MM.1S (cell line): Measurements from ENCODE around the gene CNGB1.

Source experiments
- DNase-seq: peaks from one replicate; pipeline ENCODE4 v3.0.0-alpha.2; 2015
- H2AFZ ChIP-seq: fragments of 300-600 bp; sonication (generic); 2 replicates; pipeline ENCODE4 v1.6.0; 2016; ENCODE audit warnings: antibody characterized with exemption, low read length
- H3F3A ChIP-seq: fragments of 300-600 bp; sonication (generic); 2 replicates; pipeline ENCODE4 v1.6.1; 2016; ENCODE audit warnings: mild to moderate bottlenecking, antibody characterized with exemption, low read length, moderate library complexity, mixed read lengths; ENCODE audit not compliant: insufficient read depth
- H3K27ac ChIP-seq: fragments of 300-600 bp; sonication (generic); 2 replicates; pipeline ENCODE4 v1.5.1; 2016; ENCODE audit warnings: mild to moderate bottlenecking, low read length
- H3K27me3 ChIP-seq: fragments of 300-600 bp; sonication (generic); replicated peaks from 2 replicates; pipeline ENCODE4 v1.6.0; 2016; ENCODE audit warnings: low read length; ENCODE audit not compliant: insufficient read depth
- H3K36me3 ChIP-seq: fragments of 300-600 bp; sonication (generic); replicated peaks from 2 replicates; pipeline ENCODE4 v1.6.1; 2016; ENCODE audit warnings: mild to moderate bottlenecking, low read length, mixed read lengths; ENCODE audit not compliant: insufficient read depth
- H3K4me1 ChIP-seq: fragments of 300-600 bp; sonication (generic); 2 replicates; pipeline ENCODE4 v1.6.1; 2016; ENCODE audit warnings: low read length, mixed read lengths
- H3K4me2 ChIP-seq: fragments of 300-600 bp; sonication (generic); 2 replicates; pipeline ENCODE4 v1.6.0; 2016; ENCODE audit warnings: low read depth, low read length
- H3K4me3 ChIP-seq: fragments of 300-600 bp; sonication (generic); 2 replicates; pipeline ENCODE4 v1.5.1; 2016; ENCODE audit warnings: low read length, mixed read lengths
- H3K79me2 ChIP-seq: fragments of 300-600 bp; sonication (generic); 2 replicates; pipeline ENCODE4 v1.6.1; 2016; ENCODE audit warnings: mixed run types, low read length, mixed read lengths
- H3K9ac ChIP-seq: fragments of 300-600 bp; sonication (generic); 2 replicates; pipeline ENCODE4 v1.6.1; 2016; ENCODE audit warnings: low read length, mixed read lengths
- H3K9me2 ChIP-seq: fragments of 300-600 bp; sonication (generic); replicated peaks from 2 replicates; pipeline ENCODE4 v1.6.1; 2016; ENCODE audit warnings: mild to moderate bottlenecking, low read length, mixed read lengths; ENCODE audit not compliant: insufficient read depth
- H3K9me3 ChIP-seq: fragments of 300-600 bp; sonication (generic); replicated peaks from 2 replicates; pipeline ENCODE4 v1.6.1; 2016; ENCODE audit warnings: mild to moderate bottlenecking, low read length, mixed read lengths; ENCODE audit not compliant: insufficient read depth
- H4K20me1 ChIP-seq: fragments of 300-600 bp; sonication (generic); 2 replicates; pipeline ENCODE4 v1.6.1; 2016; ENCODE audit warnings: mild to moderate bottlenecking, low read length, moderate library complexity, mixed read lengths; ENCODE audit not compliant: insufficient read depth
- EZH2 ChIP-seq: fragments of 300-600 bp; sonication (generic); optimal IDR thresholded peaks from 2 replicates; pipeline ENCODE3; 2017; ENCODE audit warnings: low read depth, mild to moderate bottlenecking, antibody characterized with exemption, low read length, mixed read lengths
- EZH2phosphoT487 ChIP-seq: fragments of 300-600 bp; sonication (generic); IDR thresholded peaks from 2 replicates; pipeline ENCODE4 v1.6.1; 2018; ENCODE audit warnings: antibody characterized with exemption, low read length
- TF ChIP-seq, protein P1 (sequence below): fragments of 300-600 bp; sonication (generic); IDR thresholded peaks from 2 replicates; pipeline ENCODE4 v1.5.1; 2016; ENCODE audit warnings: antibody characterized with exemption, low read length, mixed read lengths

Gene CNGB1

DNA sequence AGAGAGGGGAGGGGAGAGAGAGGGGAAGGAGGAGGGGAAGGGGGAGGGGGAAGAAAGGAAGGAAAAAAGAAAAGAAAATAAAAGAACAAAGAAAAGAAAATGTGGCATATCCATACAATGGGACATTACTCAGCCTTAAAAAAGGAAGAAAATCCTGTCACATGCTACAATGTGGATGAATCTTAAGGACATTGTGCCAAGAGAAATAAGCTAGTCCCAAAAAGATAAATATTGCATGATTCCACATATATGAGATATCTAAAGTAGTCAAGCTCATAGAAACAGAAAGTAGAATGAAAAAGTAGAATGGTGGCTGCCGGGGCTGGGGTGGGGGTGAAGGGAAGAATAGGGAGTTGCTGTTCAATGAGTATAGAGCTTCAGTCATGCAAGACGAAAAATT lies 40.4 kb downstream of the CNGB1 start:
- Histone ChIP-seq H3F3A (no peaks in the 10 kb centered on the region), H3K9me3 (no peaks in the 10 kb centered on the region), H3K4me3 (no peak overlapping the region), H3K27ac (no peak overlapping the region), H3K4me1 (peaks cover 7% of the 10 kb centered on the region; the same call in 1 of the 2 replicates), H3K9ac (no peak overlapping the region), H3K27me3 (no peaks in the 10 kb centered on the region), H3K79me2 (no peaks in the 10 kb centered on the region), H3K36me3 (no peaks in the 10 kb centered on the region), H2AFZ (no peak overlapping the region), H4K20me1 (no peaks in the 10 kb centered on the region), H3K4me2 (no peak overlapping the region), H3K9me2 (no peaks in the 10 kb centered on the region)
- no peak for DNase-seq
- TF ChIP-seq EZH2 (no peak), EZH2phosphoT487 (no peak)
- TF ChIP-seq, protein P1, sequence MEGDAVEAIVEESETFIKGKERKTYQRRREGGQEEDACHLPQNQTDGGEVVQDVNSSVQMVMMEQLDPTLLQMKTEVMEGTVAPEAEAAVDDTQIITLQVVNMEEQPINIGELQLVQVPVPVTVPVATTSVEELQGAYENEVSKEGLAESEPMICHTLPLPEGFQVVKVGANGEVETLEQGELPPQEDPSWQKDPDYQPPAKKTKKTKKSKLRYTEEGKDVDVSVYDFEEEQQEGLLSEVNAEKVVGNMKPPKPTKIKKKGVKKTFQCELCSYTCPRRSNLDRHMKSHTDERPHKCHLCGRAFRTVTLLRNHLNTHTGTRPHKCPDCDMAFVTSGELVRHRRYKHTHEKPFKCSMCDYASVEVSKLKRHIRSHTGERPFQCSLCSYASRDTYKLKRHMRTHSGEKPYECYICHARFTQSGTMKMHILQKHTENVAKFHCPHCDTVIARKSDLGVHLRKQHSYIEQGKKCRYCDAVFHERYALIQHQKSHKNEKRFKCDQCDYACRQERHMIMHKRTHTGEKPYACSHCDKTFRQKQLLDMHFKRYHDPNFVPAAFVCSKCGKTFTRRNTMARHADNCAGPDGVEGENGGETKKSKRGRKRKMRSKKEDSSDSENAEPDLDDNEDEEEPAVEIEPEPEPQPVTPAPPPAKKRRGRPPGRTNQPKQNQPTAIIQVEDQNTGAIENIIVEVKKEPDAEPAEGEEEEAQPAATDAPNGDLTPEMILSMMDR = no peak

DNA sequence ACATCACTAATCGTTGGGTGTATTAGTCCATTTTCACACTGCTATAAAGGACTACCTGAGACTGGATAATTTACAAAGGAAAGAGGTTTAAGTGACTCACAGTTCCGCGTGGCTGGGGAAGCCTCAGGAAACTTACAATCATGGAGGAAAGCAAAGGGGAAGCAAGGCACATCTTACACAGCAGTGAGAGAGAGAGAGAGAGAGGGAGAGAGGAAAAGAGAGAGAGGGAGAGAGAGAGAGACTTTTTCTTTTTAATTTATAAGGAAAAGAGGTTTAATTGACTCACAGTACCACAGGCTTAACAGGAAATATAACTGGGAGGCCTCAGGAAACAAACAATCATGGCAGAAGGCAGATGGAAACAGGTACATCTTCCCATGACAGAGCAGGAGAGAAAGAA lies 41.7 kb downstream of the CNGB1 start:
- H3K27ac ChIP-seq = no peak overlapping the region
- no peaks in the 10 kb centered on the region for H3K36me3 ChIP-seq
- no peak overlapping the region for H3K4me2 ChIP-seq
- H3K4me1 ChIP-seq = peaks cover 16% of the 10 kb centered on the region
- H3K9ac ChIP-seq = no peak overlapping the region
- H3F3A ChIP-seq = 0 out of 2 replicates have a peak, but pooled peaks cover 4% of the 10 kb centered on the region
- TF ChIP-seq, protein P1 = no peak
- TF ChIP-seq EZH2 (no peak), EZH2phosphoT487 (no peak)
- H4K20me1 ChIP-seq = no peaks in the 10 kb centered on the region
- H3K79me2 ChIP-seq = no peaks in the 10 kb centered on the region
- no peaks in the 10 kb centered on the region for H3K9me3 ChIP-seq
- DNase-seq = no peak
- H3K9me2 ChIP-seq = no peaks in the 10 kb centered on the region
- no peaks in the 10 kb centered on the region for H3K27me3 ChIP-seq
- no peak overlapping the region for H3K4me3 ChIP-seq
- no peak overlapping the region for H2AFZ ChIP-seq

DNA sequence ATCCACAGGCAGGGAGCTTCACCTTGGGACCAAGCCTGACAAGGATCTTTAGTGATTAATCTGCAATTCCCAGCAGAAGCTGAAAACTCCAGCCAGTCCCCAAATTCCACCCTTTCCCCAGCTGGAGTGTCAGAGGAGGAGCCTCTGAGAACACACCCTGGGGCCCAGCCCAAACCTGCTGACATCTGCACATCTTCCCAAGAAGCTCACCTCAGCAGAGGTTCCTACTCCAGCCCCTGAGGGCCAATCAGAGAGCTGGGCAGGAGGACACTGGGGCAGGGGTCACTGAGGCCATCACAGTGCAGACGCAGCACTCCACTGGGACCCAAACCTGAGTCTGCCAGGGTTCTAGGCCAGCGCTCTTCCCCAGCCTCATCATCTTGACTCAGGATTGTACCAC lies 44.9 kb downstream of the CNGB1 start:
- H2AFZ ChIP-seq = no peak overlapping the region
- TF ChIP-seq EZH2 (no peak), EZH2phosphoT487 (no peak)
- no peaks in the 10 kb centered on the region for H3K36me3 ChIP-seq
- no peaks in the 10 kb centered on the region for H3K9me2 ChIP-seq
- DNase-seq = no peak
- H3K9ac ChIP-seq = no peak overlapping the region
- no peaks in the 10 kb centered on the region for H4K20me1 ChIP-seq
- no peaks in the 10 kb centered on the region for H3K9me3 ChIP-seq
- H3K4me3 ChIP-seq = no peak overlapping the region
- H3K79me2 ChIP-seq = no peaks in the 10 kb centered on the region
- no peak overlapping the region for H3K27ac ChIP-seq
- H3K4me2 ChIP-seq = no peak overlapping the region
- H3K27me3 ChIP-seq = no peaks in the 10 kb centered on the region
- peaks cover 4% of the 10 kb centered on the region; the same call in 1 of the 2 replicates for H3F3A ChIP-seq
- H3K4me1 ChIP-seq = peaks cover 16% of the 10 kb centered on the region

DNA sequence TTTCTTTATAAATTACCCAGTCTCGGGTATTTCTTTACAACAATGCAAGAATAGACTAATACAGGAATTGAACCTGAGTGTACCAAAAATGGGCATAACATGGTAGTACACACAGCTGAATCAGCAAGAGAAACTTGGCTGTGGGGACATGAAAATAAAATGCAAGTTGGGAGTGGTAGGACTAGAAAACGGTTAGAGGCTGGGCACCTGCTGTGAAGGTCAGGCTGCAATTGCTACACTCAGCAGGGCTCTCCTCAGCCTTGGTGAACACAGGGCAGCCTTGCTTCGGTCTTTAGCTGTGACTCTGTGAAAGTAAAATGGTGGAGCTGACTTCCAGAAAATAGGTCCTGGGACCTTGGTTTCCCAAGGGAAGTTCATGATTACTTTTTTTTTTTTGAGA lies 45.6 kb downstream of the CNGB1 start:
- H3K4me1 ChIP-seq = peaks cover 22% of the 10 kb centered on the region
- H3K4me3 ChIP-seq = no peak overlapping the region
- H2AFZ ChIP-seq = peak overlapping the region; percentile 67; the same call in 1 of the 2 replicates
- H3K9ac ChIP-seq = no peak overlapping the region
- peak overlapping the region; percentile 23; the same call in 1 of the 2 replicates for H3K4me2 ChIP-seq
- DNase-seq = peak; percentile 57
- no peak for TF ChIP-seq EZH2
- TF ChIP-seq, protein P1 = no peak
- TF ChIP-seq EZH2phosphoT487 = no peak
- peak overlapping the region; percentile 30; the same call in 1 of the 2 replicates for H3K27ac ChIP-seq
- no peaks in the 10 kb centered on the region for H3K27me3 ChIP-seq
- no peaks in the 10 kb centered on the region for H3K9me3 ChIP-seq
- H3K9me2 ChIP-seq = no peaks in the 10 kb centered on the region
- peaks cover 4% of the 10 kb centered on the region; the same call in 1 of the 2 replicates for H3F3A ChIP-seq
- no peaks in the 10 kb centered on the region for H3K36me3 ChIP-seq
- no peaks in the 10 kb centered on the region for H4K20me1 ChIP-seq
- no peaks in the 10 kb centered on the region for H3K79me2 ChIP-seq
